Measurements from ENCODE around the gene FRAS1.
"Not testable (repeated sequence)": the region's sequence is repeated elsewhere in the genome, so short reads cannot be mapped to it uniquely, and the experiment has no call there.

Gene FRAS1

GRCh38 chr4:78543424-78544125, 486.5 kb downstream of the FRAS1 start:
- DNase-seq: peak in 1 of 56 donors; percentile 6

GRCh38 chr4:78544678-78545077, 487.6 kb downstream of the FRAS1 start:
- DNase-seq: no peak

DNA sequence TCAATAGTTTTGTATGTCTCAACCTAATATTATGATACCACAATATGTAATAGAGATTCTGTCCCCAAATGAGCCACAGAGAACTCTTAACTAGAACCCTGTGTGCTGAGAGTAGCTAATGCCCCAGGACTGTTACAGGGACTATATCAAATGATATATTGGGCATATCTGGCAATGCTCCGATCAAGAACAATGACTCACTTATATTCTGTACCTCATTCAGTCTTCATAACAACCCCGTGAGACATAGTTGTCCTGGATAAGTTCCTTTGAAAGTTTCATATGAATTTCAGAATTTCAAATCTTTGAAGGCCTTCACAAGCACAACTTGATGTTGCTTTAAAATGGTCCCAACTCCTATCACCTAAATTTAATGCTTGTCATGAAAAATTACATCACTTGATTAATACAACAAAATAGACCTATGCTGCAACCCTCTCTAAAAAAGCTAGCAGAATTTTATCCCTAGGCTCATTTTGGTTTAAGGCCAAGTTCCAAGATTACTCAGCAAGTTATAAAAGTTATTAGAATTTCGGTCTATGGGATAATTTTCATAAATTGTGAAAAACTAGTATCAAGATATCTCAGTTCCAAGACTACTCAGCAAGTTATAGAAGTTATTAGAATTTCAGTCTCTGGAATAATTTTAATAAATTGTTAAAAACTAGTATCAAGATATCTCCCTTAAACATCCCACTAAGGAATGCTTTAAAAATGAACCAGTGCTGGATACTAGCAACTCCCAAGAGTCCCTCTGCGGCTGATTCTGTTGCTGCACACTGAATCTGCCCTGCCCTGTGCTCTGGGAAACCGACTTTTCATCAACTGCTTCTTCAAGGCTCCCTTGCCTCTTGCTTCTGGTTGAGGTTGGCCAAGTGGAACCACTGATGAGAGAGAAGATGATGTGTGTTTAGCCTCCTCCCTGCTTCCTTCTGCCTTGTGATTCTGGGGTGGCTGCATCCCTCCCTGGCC, 488.4 kb downstream of the FRAS1 start:
- no peak for DNase-seq

- not testable (repeated sequence) for DNase-seq
Measured at GRCh38 chr4:78547899-78548298, 490.8 kb downstream of the FRAS1 start.

- not testable (repeated sequence) for DNase-seq
Measured at GRCh38 chr4:78548889-78549288, 491.8 kb downstream of the FRAS1 start.

GRCh38 chr4:78551420-78552351, 494.6 kb downstream of the FRAS1 start, which contains the start of gene ANXA3:
TSS of gene ANXA3 (plus strand) at chr4:78551770. CDS start at chr4:78554474, 2,704 bp downstream.
- DNase-seq: peak in 2 of 56 donors; percentile 12 to 64

- DNase-seq: no peak
Measured at GRCh38 chr4:78552389-78553042, 495.4 kb downstream of the FRAS1 start.

DNA sequence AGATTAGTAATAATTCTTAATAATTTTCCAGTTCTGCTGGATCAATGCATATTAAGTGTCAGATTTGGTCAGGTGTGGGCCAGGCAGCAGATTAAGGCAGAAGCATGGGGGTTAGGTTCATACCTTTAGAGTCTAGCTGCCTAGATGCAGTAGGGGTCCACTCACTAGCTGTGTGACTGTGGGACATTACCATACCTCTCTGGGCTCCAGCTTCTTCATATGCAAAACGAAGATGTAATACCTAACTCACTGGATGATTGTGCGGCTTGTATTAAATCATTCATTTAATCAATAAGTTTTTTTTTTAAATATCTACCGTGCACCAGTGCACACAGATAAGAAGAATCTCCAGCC, 495.9 kb downstream of the FRAS1 start:
- DNase-seq: no peak

- DNase-seq: no peak
Measured at GRCh38 chr4:78553529-78554060, 496.5 kb downstream of the FRAS1 start.

- no peak for DNase-seq
Measured at GRCh38 chr4:78556665-78557064, 499.5 kb downstream of the FRAS1 start.

DNA sequence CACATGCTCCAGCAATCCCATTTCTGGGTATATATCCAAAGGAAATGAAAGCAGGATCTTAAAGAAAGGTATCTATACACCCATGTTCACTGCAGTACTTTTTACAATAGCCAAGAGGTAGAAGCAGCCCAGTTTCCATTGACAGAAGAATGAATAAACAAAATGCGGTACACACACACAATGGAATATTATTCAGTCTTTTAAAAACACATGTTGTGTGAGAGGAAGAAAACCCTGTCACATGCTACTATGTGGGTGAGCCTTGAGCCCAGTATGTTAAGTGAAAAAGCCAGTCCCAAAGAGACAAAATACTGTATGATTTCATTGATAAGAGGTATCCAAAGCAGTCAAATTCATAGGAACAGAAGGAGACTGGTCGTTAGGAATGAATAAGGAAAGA, 500.7 kb downstream of the FRAS1 start:
- no peak for DNase-seq

- no peak for DNase-seq
Measured at GRCh38 chr4:78558410-78558809, 501.3 kb downstream of the FRAS1 start.

- no peak for DNase-seq
Measured at GRCh38 chr4:78560296-78560963, 503.3 kb downstream of the FRAS1 start.

- no peak for DNase-seq
Measured at GRCh38 chr4:78561677-78562076, 504.6 kb downstream of the FRAS1 start.

DNA sequence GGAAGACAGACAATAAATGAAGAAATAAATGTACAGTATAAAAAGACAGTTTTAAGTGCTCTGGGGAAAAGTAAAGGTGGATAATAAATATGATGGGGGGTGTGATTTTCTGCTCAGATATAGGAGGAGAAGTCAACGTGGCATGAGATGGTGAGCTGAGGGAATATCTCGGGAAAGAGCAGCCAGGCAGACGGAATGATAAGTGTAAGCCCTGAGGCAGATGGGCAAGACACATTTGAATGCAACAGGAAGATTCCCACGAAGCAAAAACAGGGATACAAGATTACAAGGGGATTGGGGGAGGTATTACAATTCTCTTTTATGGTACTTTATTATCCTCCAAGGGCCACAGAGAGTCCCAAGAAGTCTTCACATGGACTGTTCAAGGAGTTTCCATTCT, 505.6 kb downstream of the FRAS1 start:
- no peak for DNase-seq

GRCh38 chr4:78565971-78566372, 508.8 kb downstream of the FRAS1 start:
- DNase-seq: no peak

GRCh38 chr4:78566834-78567499, 509.8 kb downstream of the FRAS1 start:
- no peak for DNase-seq

DNA sequence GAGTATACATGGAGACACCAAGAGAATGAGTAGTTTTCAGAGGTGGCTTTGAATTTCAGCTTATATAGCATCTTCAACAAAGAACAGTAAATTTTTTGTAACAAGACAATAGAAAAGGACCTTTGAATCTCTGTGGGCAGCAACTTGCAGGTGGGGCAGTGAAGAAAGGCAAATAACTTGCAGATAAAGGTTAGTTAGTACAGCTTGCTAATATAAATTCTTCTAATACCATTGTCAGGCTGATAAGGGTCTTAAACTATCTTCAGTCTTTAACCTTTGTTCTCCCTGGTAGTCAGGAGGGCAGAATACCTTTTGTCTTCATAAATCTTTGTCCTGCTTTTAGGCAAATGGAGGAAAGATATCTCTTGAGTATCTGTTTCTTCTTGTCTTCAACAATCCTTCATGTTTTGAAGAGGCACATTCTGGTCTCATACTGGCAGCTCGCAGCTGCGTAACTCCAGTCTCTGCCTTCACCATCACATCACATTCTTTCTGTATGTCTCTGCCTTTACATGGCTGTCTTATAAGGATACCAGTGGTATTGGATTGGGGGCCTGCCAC, 510.5 kb downstream of the FRAS1 start:
- DNase-seq: no peak
